GM21447 (cell line): ENCODE results near the gene SIK3.

Experiments
- ATAC-seq: cut with Tn5 transposase; IDR thresholded peaks from one replicate; pipeline ENCODE4 v1.9.1; 2021; ENCODE audit not compliant: unreplicated experiment

SIK3 gene

DNA sequence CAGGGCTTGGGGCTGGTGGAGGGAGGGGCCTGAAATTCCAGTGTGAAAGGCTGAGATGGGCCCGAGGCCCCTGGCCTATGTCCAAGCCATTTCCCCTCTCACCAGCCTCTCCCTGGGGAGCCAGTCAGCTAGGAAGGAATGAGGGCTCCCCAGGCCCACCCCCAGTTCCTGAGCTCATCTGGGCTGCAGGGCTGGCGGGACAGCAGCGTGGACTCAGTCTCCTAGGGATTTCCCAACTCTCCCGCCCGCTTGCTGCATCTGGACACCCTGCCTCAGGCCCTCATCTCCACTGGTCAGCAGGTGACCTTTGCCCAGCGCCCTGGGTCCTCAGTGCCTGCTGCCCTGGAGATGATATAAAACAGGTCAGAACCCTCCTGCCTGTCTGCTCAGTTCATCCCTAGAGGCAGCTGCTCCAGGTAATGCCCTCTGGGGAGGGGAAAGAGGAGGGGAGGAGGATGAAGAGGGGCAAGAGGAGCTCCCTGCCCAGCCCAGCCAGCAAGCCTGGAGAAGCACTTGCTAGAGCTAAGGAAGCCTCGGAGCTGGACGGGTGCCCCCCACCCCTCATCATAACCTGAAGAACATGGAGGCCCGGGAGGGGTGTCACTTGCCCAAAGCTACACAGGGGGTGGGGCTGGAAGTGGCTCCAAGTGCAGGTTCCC lies 268.6 kb downstream of the SIK3 start, which contains the start of gene APOC3:
APOC3 (plus strand) TSS at position 383 of the 659 bp plus-strand sequence. CDS start 676 bp downstream, outside the sequence.
- no peak for ATAC-seq

DNA sequence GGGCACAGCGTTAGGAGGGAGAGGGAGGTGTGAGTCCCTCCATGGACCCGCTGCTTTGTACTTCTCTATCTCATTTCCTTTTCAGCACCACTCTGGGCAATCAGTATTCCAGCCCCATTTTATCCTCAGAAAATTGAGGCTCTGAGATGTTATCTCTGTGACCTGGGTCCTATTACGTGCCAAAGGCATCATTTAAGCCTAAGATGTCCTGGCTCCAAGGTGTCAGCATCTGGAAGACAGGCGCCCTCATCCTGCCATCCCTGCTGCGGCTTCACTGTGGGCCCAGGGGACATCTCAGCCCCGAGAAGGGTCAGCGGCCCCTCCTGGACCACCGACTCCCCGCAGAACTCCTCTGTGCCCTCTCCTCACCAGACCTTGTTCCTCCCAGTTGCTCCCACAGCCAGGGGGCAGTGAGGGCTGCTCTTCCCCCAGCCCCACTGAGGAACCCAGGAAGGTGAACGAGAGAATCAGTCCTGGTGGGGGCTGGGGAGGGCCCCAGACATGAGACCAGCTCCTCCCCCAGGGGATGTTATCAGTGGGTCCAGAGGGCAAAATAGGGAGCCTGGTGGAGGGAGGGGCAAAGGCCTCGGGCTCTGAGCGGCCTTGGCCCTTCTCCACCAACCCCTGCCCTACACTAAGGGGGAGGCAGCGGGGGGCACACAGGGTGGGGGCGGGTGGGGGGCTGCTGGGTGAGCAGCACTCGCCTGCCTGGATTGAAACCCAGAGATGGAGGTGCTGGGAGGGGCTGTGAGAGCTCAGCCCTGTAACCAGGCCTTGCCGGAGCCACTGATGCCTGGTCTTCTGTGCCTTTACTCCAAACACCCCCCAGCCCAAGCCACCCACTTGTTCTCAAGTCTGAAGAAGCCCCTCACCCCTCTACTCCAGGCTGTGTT lies 269.4 kb downstream of the SIK3 start:
- no peak for ATAC-seq

DNA sequence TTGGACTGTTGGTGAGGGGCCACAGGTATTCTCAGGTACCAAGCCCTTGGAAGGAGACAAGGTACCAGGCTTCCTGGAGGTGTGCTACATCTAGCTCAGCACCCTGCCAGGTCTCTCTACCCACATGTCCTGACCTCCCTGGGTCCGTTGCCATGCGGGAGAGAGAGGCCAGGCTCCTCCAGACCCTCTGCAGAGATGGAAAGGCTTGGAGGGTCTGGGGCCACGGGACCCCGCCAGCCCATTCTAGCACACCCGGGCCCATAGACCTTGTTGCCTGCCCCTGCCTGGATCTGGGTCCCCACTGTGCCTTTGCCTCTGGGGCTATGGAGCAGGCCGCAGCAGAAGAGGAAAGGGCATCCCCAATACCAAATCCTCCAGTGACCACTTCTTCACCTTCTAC lies 270.8 kb downstream of the SIK3 start:
- no peak for ATAC-seq

DNA sequence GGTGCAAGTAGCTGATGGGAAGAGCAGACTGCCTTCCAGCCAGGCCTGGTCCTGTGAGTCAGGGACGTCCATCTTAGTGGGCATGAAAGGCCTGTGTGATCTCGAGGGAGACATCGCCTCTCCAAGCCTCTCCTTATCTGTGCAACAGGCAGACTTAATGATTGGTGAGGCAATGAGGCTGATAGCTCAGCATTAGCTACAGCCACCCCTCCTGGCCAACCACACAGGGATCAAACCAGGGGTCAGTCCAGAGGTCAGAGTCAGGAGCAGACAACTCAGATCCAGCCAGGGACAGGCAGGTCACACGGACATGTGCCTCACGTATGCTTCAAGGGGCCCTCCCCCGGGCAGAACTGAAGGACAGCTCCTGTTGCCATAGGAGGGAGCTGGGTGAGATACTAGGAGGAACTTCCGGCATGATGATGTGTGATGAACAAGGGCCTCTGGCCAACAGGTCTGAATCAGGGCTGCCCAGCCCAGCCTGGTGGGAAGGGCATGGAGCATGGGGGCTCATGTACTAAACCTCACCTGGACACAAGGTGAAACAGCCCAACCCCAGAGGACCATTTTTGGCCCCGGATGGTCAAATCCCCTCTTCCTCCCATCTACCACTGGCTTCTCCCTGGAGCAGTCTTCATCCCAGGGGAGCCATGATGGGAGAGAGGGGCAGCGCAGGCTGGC lies 271.3 kb downstream of the SIK3 start:
- ATAC-seq: no peak

DNA sequence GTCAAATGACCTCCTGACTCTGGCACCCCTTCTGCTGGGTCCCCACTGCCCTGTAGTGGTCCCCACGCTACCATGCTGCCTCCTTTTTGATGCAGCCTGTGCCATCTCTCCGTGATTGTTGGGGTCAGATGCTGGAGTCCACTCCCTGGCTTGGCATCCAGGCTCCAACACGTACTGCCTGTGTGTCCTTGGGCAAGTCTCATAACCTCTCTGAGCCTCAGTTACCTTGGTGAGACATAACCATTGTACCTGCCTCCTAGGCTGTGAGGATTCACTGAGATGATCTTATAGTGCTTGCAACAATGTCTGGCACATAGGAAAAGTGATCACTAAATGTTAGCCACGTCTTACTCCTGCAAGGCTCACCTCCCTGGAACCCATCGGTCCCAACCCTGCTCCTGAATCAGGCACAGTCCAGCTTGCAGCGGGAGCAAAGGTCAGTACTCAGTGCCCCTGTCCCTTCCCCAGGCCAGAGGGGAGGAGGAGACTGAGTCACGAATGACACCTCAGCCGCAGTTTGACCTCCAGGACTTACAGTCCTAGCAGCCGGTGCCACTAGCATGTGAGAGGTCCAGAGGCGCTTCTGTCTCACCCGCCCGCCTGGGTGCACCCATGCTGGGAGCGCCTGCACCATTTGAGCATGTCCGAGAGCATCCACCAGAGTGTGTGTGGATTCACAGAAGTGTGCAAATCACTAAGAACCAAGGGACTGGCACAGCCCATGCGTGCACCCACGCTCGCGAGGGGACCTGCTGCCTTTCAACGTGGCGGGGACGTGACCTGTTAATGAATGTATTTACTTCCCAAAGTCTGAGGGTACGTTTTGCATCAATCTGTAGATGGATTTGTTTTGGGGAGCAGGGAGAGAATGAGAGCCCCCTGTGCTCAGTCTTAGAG lies 272.1 kb downstream of the SIK3 start:
- no peak for ATAC-seq

DNA sequence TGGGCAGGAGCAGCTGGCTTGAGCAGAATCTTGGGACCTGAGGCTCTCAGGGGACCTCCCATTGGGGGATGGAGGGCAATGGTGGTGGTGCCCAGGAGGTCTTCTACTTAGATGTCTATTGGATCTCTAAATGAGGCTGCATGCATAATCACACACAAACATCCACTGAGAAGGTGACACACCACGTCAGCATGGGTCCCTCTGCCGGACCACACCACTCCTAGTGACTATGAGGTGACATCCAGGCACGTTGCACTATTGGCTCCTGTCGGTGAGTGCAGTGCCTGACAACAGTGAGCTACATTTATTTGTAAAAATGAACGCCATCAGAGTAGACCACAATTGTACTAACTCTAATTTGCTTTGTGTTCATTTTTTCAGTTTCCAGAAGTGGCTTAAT lies 272.8 kb downstream of the SIK3 start:
- no peak for ATAC-seq

DNA sequence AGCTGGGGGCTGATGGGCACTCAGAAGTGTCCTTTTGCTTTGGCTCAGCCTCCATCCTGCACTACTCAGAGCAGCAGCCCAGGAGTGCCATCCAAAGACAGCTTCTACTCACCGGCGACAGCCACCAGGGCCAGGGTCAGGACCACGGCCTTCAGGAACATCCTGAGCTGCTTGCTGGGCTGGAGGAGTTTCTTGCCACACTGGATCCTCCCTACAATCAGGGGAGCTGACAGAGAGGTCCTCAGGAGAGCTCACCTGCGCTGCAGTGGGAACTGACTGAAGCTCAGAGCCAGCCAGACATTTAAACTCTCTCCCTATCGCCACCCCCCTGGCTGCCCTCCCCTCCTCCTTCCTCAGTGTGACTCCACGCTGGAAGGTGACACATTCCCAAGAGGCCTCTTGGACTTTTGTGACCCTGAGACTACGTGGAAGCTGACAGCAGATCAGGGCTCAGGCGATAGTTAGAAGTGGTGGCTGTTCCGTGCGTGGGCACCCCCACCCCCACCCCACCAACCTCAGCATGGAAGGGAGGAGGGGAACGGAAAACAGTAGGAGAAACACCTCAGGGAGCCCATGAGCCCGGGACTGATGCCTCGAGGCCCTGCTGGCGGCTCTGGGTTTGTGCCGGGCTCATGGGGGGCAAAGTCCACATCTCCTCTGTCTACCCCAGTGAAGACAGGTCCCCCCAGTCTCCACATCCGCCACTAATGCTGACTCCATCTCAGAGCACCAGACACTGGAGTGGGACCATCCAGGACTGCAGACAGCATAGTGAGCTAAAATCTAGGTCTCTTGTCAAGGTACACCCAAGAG lies 275.0 kb downstream of the SIK3 start, which contains the start of gene APOA4:
APOA4 (minus strand) TSS at position 274 of the 813 bp plus-strand sequence; CDS start at position 161, 113 bp downstream.
- ATAC-seq: no peak

DNA sequence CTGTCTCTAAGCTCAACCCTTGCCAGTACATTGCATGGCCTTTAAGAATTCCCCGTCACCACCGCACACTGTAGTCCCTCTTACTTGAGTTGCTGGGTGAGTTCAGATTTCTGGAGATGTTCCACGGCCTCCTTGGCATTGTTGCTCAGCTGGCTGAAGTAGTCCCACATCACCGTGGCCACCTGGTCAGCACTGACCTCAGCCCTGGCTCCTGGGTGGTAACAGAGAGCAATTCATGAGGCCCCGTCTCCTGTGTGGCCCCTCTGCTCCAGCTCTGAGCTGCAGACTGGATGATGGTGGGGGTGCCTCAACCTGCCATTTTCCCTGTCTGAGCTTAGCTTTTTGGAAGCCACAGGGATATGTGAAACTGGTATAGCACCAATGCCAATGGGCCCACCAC lies 275.7 kb downstream of the SIK3 start:
- no peak for ATAC-seq

DNA sequence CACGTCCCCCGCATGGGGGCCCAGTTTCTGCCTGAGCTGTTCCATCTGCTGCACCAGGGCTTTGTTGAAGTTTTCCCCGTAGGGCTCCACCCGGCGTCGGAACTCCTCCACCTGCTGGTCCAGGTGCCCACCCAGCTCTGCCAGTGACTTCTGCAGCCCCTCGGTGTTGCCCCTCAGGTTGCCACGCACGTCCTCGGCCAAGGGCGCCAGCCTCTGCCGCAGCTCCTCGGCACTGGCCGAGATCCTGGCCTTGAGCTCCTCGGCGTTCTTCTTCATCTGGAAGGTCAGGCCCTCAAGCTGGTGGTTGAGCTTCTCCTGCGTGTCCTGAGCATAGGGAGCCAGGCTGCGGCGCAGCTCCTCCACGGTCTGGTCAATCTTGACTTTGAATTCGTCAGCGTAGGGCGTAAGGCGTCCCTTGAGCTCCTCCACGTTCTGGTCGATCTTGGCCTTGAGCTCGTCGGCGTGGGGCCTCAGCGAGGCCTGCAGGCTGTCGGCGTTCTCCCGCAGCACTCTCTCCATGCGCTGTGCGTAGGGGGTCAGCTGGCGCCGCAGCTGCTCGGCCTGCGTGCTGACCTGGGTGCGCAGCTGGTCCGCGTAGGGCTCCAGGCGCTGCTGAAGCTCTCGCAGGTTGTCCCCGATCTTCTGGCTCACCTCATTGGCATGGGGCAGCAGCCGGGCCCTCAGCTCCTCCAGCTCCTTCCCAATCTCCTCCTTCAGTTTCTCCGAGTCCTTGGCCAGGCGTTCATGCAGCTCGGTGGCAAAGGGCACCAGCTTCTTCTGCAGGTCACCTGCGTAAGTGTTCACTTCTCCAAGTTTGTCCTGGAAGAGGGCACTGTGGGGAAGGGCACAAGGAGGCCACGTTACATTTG lies 276.9 kb downstream of the SIK3 start:
- no peak for ATAC-seq

DNA sequence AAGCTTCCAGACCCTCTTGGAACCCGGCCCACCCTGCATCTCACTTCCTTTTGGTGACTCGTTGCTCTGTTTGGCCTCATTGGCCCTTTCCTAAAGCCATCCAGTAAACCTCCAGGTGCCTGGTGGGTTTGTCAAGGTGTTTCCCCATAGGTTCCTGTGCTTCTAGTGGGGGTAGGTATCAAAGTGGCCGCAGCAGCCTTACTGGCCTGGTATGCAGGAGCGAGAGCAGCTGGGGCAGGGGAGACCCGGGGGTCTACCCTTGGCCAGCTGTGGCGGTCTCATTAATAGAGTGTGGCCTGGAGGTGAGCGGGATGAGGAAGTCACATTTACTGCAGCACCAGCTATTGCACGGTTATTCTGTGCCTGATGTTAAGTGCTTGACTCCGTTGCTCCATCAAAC lies 279.2 kb downstream of the SIK3 start:
- no peak for ATAC-seq

DNA sequence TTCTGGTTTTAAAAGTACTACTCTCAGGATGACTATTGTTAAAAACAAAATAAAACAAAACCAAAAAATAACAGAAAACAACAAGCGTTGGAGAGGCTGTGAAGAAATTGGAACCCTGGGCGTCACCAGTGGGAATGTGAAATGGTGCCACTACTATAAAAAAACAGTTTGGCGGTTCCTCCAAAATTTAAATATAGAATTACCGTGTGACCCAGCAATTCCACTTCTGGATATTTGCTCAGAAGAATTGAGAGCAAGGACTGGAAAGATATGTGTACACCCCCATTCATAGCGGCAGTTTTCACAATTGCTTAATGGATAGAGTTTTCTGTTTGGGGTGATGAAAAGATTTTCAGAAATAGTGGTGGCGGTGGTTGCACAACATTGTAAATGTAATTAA lies 283.7 kb downstream of the SIK3 start:
- no peak for ATAC-seq

DNA sequence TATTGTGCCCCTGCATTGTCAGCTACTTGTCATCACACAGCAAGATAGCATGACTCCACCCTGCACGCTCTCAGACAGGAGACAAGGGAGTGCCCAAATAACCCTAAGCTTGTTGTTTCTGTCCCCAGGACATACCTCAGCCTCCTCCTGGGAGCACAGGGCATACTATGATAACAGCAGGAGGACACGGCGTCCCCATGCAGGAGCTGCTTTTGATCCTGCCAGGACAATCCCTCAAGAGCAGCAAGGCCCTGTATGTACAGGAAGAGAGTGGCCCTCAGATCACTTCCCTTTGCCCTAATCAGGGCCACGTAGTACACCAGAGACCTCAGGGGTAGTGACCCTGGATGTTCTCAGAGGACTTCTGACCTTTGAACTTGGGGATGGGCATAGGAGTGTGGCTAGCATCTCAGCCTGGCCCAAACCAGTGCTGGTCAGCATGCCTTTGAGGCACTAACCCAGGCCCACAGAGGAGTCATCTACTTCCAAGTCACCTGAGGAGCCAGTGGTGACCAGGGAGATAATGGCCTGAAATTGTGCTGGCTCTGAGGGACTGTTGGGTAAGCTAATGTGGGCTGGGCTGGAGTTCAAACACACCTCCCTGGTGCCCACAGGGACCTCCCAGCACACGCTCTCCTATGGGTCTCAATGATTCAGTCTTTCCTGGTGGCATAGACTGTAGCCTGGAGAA lies 284.3 kb downstream of the SIK3 start:
- ATAC-seq: no peak

DNA sequence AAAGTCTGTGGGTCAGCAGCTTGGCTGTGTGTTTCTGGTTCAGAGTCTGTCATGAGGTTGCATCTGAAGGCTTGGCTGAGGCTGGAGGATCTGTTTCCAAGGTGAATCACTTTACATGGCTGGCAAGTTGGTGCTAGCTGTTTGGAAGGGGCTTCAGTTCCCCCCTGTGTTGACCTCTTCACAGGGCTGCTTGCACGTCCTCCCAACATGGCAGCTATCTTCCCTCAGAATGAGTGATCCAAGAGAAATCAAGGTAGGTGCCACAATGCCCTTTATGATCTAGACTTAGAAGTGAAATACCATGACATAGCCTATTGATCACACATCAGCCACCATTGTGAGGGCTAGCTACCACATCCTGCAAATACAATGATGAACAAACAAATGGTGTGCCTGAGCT lies 285.1 kb downstream of the SIK3 start:
- ATAC-seq: no peak

DNA sequence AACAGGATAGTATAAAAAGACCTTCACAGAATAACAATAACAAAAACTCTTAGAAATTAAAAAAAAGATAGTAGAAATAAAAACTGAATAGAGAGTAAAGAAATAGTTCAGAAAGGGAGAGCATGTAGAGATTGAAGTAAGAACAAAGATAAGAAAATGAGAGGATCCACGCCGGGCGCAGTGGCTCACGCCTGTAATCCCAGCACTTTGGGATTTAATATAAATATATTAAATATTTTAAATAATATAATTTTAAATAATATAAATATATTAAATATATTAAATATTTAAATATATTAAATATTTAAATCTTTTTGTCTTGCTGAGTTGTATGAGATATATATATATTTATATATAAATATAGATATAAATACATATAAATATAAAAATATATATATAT lies 286.1 kb downstream of the SIK3 start:
- ATAC-seq: no peak

DNA sequence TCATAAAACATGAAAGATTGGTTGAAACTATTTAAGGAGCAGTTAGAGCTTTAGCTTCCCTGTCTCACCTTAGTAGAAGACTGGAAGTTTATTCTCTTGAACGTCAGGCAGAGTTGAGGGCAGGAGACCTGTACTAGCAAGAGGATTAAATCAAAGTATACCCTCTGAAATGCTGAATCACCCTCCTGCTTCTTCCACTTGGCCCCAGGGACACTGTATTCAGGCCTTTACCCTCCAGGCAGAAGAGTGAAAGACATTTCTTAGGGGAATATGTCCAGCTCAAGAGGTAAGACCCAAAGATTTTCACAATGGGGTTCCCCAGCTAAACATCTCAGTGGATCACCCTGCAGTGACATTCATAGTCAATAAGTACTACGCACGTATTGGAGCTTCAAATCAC lies 287.0 kb downstream of the SIK3 start:
- no peak for ATAC-seq

DNA sequence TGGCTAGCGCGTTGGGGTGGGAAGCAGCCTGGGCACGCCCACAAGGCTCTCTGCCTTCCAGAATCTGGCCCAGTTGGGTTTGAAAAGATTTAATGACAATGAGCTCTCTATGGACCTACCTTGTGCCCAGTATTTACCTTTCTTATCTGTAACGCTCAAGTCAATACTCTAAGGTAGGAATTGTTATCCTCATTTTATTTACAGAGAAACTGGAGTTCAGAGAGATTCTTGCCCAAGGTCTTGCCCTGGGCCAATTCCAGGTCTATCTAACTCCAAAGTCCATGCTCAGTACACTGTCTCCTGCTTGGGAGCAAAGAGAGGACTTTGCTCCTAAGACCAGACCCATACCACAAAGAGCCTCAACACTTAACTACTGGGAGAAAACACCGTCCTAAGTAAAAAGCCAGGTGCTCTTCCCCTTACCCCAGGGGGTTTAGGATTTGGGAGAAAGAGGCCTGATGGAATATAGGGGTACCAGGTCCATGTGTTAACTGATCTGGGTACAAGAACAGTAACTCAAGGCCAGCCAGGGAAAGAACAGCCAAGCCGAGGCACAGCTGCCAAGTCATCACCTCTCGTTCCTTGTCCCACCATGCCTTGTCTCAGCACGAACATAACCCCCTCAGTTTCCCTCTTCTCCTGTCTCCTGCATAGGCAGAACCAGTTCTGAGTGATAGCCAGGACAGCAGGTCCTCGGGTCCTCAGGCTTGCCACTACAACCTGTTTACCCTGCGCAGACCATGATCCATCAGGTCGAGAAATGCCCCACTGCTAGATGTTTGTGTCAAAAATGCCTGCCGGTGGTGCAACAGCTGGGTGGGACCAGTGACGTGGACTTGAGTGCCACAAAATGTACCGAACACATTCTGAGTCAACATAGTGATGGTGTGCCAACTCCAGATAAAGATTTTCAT lies 289.7 kb downstream of the SIK3 start:
- no peak for ATAC-seq

DNA sequence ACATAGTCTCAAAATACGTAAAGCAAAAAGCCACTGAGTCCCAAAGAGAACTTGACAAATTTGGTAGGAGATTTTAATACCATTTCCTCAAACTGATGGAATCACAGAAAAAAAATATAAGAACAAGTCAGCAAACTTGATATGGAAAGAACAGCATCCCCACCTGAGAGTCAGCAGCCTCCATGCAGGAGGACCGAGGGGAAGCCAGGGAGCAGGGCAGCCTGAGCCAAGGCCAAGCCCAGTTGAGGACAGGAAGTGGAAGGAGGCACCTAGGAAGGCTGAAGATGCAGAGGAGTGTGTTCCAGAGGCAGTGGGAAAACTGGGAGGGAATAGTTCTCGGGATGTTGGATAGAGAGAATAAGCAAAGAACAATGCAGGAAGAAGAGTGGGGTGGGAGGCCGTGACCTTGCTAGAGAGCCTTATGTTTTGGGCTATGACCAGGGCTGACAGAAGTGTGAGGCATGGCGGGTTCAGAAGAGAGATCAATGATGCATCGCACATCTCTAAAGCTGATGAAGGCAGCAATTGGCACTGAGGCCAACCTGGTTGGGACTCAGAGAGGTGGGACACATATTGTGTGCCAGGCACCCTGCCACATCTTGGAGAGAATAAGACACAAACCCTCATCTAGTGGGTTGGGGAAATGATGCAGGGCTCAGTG lies 290.5 kb downstream of the SIK3 start:
- ATAC-seq: no peak
